ENCODE data around the gene TGFB3.
A peak's percentile ranks its signal among the peaks of the same experiment; 100 is the strongest.
"Not testable (repeated sequence)": the region's sequence is repeated elsewhere in the genome, so short reads cannot be mapped to it uniquely, and the experiment has no call there.

Gene TGFB3

GRCh38 chr14:75981426-75982265 is at the start of gene TGFB3:
Gene TGFB3 (minus strand): TSS chr14:75981995. CDS start chr14:75980893, 1,102 bp downstream.
- DNase-seq (ENCODE audit: low read depth in 1 of 2, low spot score in 1 of 2) = peak in 1 of 2 donors; percentile 34

- no peak for DNase-seq (ENCODE audit: low read depth in 1 of 2, low spot score in 1 of 2)
Observed at GRCh38 chr14:76024211-76024907, 42.6 kb upstream of the TGFB3 start.

GRCh38 chr14:76023757-76024156 is 42.0 kb upstream of the TGFB3 start:
- DNase-seq (ENCODE audit: low read depth in 1 of 2, low spot score in 1 of 2) = no peak

GRCh38 chr14:76022991-76023390 is 41.2 kb upstream of the TGFB3 start:
- no peak for DNase-seq (ENCODE audit: low read depth in 1 of 2, low spot score in 1 of 2)

- DNase-seq (ENCODE audit: low read depth in 1 of 2, low spot score in 1 of 2) = no peak
Observed at GRCh38 chr14:76019676-76020075, 37.9 kb upstream of the TGFB3 start.

GRCh38 chr14:76015668-76016067 is 33.9 kb upstream of the TGFB3 start:
- no peak for DNase-seq (ENCODE audit: low read depth in 1 of 2, low spot score in 1 of 2)

GRCh38 chr14:76015191-76015590 is 33.4 kb upstream of the TGFB3 start:
- no peak for DNase-seq (ENCODE audit: low read depth in 1 of 2, low spot score in 1 of 2)

- DNase-seq (ENCODE audit: low read depth in 1 of 2, low spot score in 1 of 2) = no peak
Observed at GRCh38 chr14:76012354-76012753, 30.6 kb upstream of the TGFB3 start.

- DNase-seq (ENCODE audit: low read depth in 1 of 2, low spot score in 1 of 2) = no peak
Observed at GRCh38 chr14:76011930-76012329, 30.1 kb upstream of the TGFB3 start.

- not testable (repeated sequence) for DNase-seq (ENCODE audit: low read depth in 1 of 2, low spot score in 1 of 2)
Observed at GRCh38 chr14:76009627-76010026, 27.8 kb upstream of the TGFB3 start.

GRCh38 chr14:76007852-76008251 is 26.1 kb upstream of the TGFB3 start:
- DNase-seq (ENCODE audit: low read depth in 1 of 2, low spot score in 1 of 2) = no peak

- no peak for DNase-seq (ENCODE audit: low read depth in 1 of 2, low spot score in 1 of 2)
Observed at GRCh38 chr14:76007379-76007778, 25.6 kb upstream of the TGFB3 start.

GRCh38 chr14:76006253-76006652 is 24.5 kb upstream of the TGFB3 start:
- no peak for DNase-seq (ENCODE audit: low read depth in 1 of 2, low spot score in 1 of 2)

GRCh38 chr14:76002383-76002782 is 20.6 kb upstream of the TGFB3 start:
- no peak for DNase-seq (ENCODE audit: low read depth in 1 of 2, low spot score in 1 of 2)

- DNase-seq (ENCODE audit: low read depth in 1 of 2, low spot score in 1 of 2) = no peak
Observed at GRCh38 chr14:75999511-76000190, 17.9 kb upstream of the TGFB3 start.

GRCh38 chr14:75996488-75996887 is 14.7 kb upstream of the TGFB3 start:
- no peak for DNase-seq (ENCODE audit: low read depth in 1 of 2, low spot score in 1 of 2)

GRCh38 chr14:75995372-75996041 is 13.7 kb upstream of the TGFB3 start:
- no peak for DNase-seq (ENCODE audit: low read depth in 1 of 2, low spot score in 1 of 2)

- DNase-seq (ENCODE audit: low read depth in 1 of 2, low spot score in 1 of 2) = no peak
Observed at GRCh38 chr14:75993567-75994041, 11.8 kb upstream of the TGFB3 start.

- DNase-seq (ENCODE audit: low read depth in 1 of 2, low spot score in 1 of 2) = no peak
Observed at GRCh38 chr14:75991753-75992152, 10.0 kb upstream of the TGFB3 start.

- no peak for DNase-seq (ENCODE audit: low read depth in 1 of 2, low spot score in 1 of 2)
Observed at GRCh38 chr14:75990297-75990696, 8.5 kb upstream of the TGFB3 start.

GRCh38 chr14:75989134-75989533 is 7.3 kb upstream of the TGFB3 start:
- DNase-seq (ENCODE audit: low read depth in 1 of 2, low spot score in 1 of 2) = no peak
